Panc1 (cell line): Measurements from ENCODE around the gene GNAI1. TPM values are rescaled to one million over a fixed set of nuclear protein-coding genes. Genes with fewer than 3 reads are reported as not detected.

Experiments used
- ATAC-seq: fragments of 200-7000 bp; cut with Tn5 transposase; 2 replicates; pipeline ENCODE4 v1.9.1; 2020; ENCODE audit warnings: mild to moderate bottlenecking, moderate library complexity
- BruUV-seq: library from RNA; stranded (reverse); fragments of 400-500 nt; replicated peaks from 2 replicates; lab custom pipeline; 2021; lab: Mats Ljungman, UMichigan
- CTCF ChIA-PET: fragments of 300-600 bp; sonication (Branson Sonifier 250); formaldehyde crosslinking; loops from one replicate; lab custom pipeline; 2022; ENCODE audit warnings: antibody characterized with exemption; lab: Charles Lee
- POLR2A ChIA-PET: fragments of 300-600 bp; sonication (Branson Sonifier 250); formaldehyde crosslinking; loops from one replicate; lab custom pipeline; 2022; ENCODE audit warnings: antibody characterized with exemption; lab: Charles Lee
- DNase-seq: peaks from one replicate; pipeline ENCODE4 v3.0.0-alpha.2; 2010; ENCODE audit warnings: low read depth, low spot score
- H3K27ac ChIP-seq: 2 replicates; pipeline ENCODE4 v1.5.1; 2011; ENCODE audit warnings: mild to moderate bottlenecking, low read length, inconsistent platforms
- H3K27me3 ChIP-seq: fragments of 200-500 bp; sonication (Bioruptor generic); 2 replicates; pipeline ENCODE4 v1.6.0; 2014; ENCODE audit warnings: low read length, inconsistent platforms; ENCODE audit not compliant: control insufficient read depth, insufficient read depth
- H3K36me3 ChIP-seq: fragments of 200-500 bp; sonication (Bioruptor generic); 2 replicates; pipeline ENCODE4 v1.5.1; 2014; ENCODE audit warnings: inconsistent platforms, mild to moderate bottlenecking, low read length, moderate library complexity; ENCODE audit not compliant: control insufficient read depth, insufficient read depth
- H3K4me1 ChIP-seq: 2 replicates; pipeline ENCODE4 v1.5.1; 2011; ENCODE audit warnings: inconsistent platforms, mild to moderate bottlenecking, low read length, moderate library complexity; ENCODE audit not compliant: control insufficient read depth, insufficient read depth
- H3K4me3 ChIP-seq, 2 experiments: 2 replicates each; pipeline ENCODE4 v1.5.1; 2011 to 2012; ENCODE audit warnings: low read depth in 2 of 2, low read length in 2 of 2, mild to moderate bottlenecking in 2 of 2, inconsistent platforms in 1 of 2, moderate library complexity in 1 of 2
- H3K9me3 ChIP-seq: fragments of 200-500 bp; sonication (Bioruptor generic); 2 replicates; pipeline ENCODE4 v1.5.1; 2014; ENCODE audit warnings: low read depth, mild to moderate bottlenecking, inconsistent platforms, low read length, moderate library complexity; ENCODE audit not compliant: control insufficient read depth, insufficient read depth
- POLR2AphosphoS5 ChIP-seq: IDR thresholded peaks from 2 replicates; pipeline ENCODE4 v1.6.1; 2012; ENCODE audit warnings: mild to moderate bottlenecking, low read depth, low read length, moderate library complexity
- SIN3A ChIP-seq: IDR thresholded peaks from 2 replicates; pipeline ENCODE4 v1.6.1; 2012; ENCODE audit warnings: low read depth, mild to moderate bottlenecking, low read length, moderate library complexity, borderline replicate concordance; ENCODE audit not compliant: insufficient read depth
- in situ Hi-C: cut with HindIII; loops from 2 replicates; pipeline ENCODE4 v1.10.0; 2016; ENCODE audit warnings: low sequenced_read_pairs, low pct_unique_long_range_greater_than_20kb
- intact Hi-C: fragments of 100-400 bp; cut with micrococcal nuclease; formaldehyde crosslinking; loops from one replicate; pipeline ENCODE4 v1.10.0; 2022; ENCODE audit not compliant: unreplicated experiment
- total RNA-seq: library from RNA; stranded (reverse); gene quantifications from one replicate; pipeline ENCODE4 v1.2.1, GENCODE V29; 2021; ENCODE audit not compliant: unreplicated experiment
- TF ChIP-seq, protein P1 (sequence below): fragments of 450-650 bp; IDR thresholded peaks from 2 replicates; pipeline ENCODE4 v1.5.1; 2017; ENCODE audit warnings: mild to moderate bottlenecking

The GNAI1 gene
- total RNA-seq, 1 experiment from 2014 or later: 19.2 TPM

DNA sequence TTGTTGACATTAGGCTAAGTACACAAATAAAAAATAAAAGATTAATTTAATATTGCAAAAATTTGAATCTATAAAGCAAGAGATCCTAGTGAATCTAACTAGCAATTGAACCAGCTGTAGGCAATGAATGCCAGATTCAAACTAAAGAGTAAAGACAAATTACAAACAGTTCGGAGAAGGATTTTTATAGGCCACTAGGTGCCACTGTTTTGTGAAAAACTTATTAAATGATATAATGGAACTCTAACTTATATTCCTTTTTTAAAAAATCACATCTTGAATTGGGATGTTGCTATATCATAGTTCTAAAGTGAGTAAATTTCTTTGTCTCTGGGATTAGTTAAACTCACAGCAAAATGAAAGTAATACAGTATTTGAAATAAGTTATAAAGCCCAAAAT is 39.1 kb upstream of the GNAI1 start:
- in situ Hi-C loops: no loop called here
- Histone ChIP-seq H3K36me3 (no peaks in the 10 kb centered on the region), H3K4me3 (no peak overlapping the region), H3K27ac (no peak overlapping the region), H3K27me3 (no peaks in the 10 kb centered on the region), H3K9me3 (no peaks in the 10 kb centered on the region), H3K4me1 (no peaks in the 10 kb centered on the region)
- POLR2A ChIA-PET: no interaction called here
- TF ChIP-seq, protein P1, sequence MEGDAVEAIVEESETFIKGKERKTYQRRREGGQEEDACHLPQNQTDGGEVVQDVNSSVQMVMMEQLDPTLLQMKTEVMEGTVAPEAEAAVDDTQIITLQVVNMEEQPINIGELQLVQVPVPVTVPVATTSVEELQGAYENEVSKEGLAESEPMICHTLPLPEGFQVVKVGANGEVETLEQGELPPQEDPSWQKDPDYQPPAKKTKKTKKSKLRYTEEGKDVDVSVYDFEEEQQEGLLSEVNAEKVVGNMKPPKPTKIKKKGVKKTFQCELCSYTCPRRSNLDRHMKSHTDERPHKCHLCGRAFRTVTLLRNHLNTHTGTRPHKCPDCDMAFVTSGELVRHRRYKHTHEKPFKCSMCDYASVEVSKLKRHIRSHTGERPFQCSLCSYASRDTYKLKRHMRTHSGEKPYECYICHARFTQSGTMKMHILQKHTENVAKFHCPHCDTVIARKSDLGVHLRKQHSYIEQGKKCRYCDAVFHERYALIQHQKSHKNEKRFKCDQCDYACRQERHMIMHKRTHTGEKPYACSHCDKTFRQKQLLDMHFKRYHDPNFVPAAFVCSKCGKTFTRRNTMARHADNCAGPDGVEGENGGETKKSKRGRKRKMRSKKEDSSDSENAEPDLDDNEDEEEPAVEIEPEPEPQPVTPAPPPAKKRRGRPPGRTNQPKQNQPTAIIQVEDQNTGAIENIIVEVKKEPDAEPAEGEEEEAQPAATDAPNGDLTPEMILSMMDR: peak; percentile 58; the same call in 1 of the 2 replicates
- no peak for TF ChIP-seq POLR2AphosphoS5
- CTCF ChIA-PET: interaction anchor here (0.7 kb wide), 1 partner anchor 287 kb away, joined by 4 read pairs; no protein-coding TSS in a partner anchor
- ATAC-seq (no peak), DNase-seq (no peak)
- BruUV-seq: no TSS peak
- intact Hi-C loops: loop anchor here (10.0 kb wide), 1 partner anchor 299 kb away; no protein-coding TSS in a partner anchor

DNA sequence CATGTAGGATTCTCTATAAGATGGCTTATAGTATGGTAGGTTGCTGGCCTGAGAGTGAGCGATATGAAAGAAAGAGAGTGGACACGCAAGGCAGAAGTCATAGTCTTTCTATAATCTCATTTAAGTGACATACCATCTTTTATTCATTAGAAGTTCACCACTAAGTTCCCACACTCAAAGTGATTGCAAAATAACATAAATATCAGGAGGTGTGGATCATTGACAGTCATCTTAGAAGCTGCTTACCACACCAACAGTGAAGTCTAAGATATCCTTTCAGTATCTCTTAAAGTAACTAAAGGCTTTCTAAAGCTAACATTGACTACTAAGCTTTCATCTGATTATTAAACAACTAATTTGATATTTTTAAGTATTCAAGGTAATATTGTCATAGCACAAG is 36.9 kb upstream of the GNAI1 start:
- no peaks in the 10 kb centered on the region for H3K4me1 ChIP-seq
- intact Hi-C loops (loop anchor here (10.0 kb wide), 1 partner anchor 297 kb away; no protein-coding TSS in a partner anchor), in situ Hi-C loops (no loop called here)
- no peaks in the 10 kb centered on the region for H3K27me3 ChIP-seq
- BruUV-seq: no TSS peak
- POLR2A ChIA-PET: interaction anchor here (0.6 kb wide), 1 partner anchor 9 kb away, joined by 3 read pairs; no protein-coding TSS in a partner anchor
- H3K9me3 ChIP-seq: no peaks in the 10 kb centered on the region
- DNase-seq (no peak), ATAC-seq (no peak)
- CTCF ChIA-PET: no interaction called here
- TF ChIP-seq, protein P1: no peak
- H3K27ac ChIP-seq: no peak overlapping the region
- no peaks in the 10 kb centered on the region for H3K36me3 ChIP-seq
- no peak overlapping the region for H3K4me3 ChIP-seq

- in situ Hi-C loops: no loop called here
- POLR2A ChIA-PET: no interaction called here
These were observed 35.8 kb upstream of the GNAI1 start for GRCh38 chr7:80098795-80099194.

More at GRCh38 chr7:80098795-80099194, 35.8 kb upstream of the GNAI1 start:
- no TSS peak for BruUV-seq
- CTCF ChIA-PET: interaction anchor here (0.6 kb wide), 1 partner anchor 115 kb away, joined by 3 read pairs; no protein-coding TSS in a partner anchor
- Histone ChIP-seq H3K4me1 (no peaks in the 10 kb centered on the region), H3K9me3 (no peaks in the 10 kb centered on the region), H3K27ac (no peak overlapping the region), H3K36me3 (no peaks in the 10 kb centered on the region), H3K4me3 (no peak overlapping the region), H3K27me3 (no peaks in the 10 kb centered on the region)
- ATAC-seq: 0 out of 2 replicates have a peak, but pooled peaks have one; percentile 68
- TF ChIP-seq, protein P1: peak; percentile 34
- no peak for TF ChIP-seq POLR2AphosphoS5
- TF ChIP-seq SIN3A: no peak
- intact Hi-C loops: loop anchor here (10.0 kb wide), 1 partner anchor 296 kb away; no protein-coding TSS in a partner anchor
- no peak for DNase-seq
